OCI-LY7 (cell line): ENCODE measurements around the gene IRF2. TPM values are rescaled to one million over a fixed set of nuclear protein-coding genes. Genes with fewer than 3 reads are reported as not detected.

Experiments
- BruUV-seq: library from RNA; stranded (reverse); fragments of 400-500 nt; replicated peaks from 2 replicates; lab custom pipeline; 2021; lab: Mats Ljungman, UMichigan
- CTCF ChIA-PET: fragments of 300-600 bp; sonication (Branson Sonifier 250); formaldehyde crosslinking; loops from one replicate; lab custom pipeline; 2022; ENCODE audit warnings: antibody characterized with exemption; ENCODE audit not compliant: unreplicated experiment; lab: Charles Lee
- POLR2A ChIA-PET: fragments of 300-600 bp; sonication (Branson Sonifier 250); formaldehyde crosslinking; loops from one replicate; lab custom pipeline; 2022; ENCODE audit warnings: antibody characterized with exemption; lab: Charles Lee
- DNase-seq: peaks from one replicate; pipeline ENCODE4 v3.0.0-alpha.2; 2015; ENCODE audit warnings: low spot score
- H2AFZ ChIP-seq: fragments of 200-600 bp; sonication (generic), shearing (Covaris generic); 2 replicates; pipeline ENCODE4 v1.6.1; 2014; ENCODE audit warnings: mild to moderate bottlenecking, antibody characterized with exemption, low read length, moderate library complexity
- H3K27ac ChIP-seq: fragments of 200-600 bp; sonication (generic); 2 replicates; pipeline ENCODE4 v1.5.1; 2014; ENCODE audit warnings: mixed run types, low read depth, mild to moderate bottlenecking, moderate library complexity, low read length, inconsistent platforms; ENCODE audit not compliant: poor library complexity, severe bottlenecking
- H3K36me3 ChIP-seq: fragments of 200-600 bp; sonication (generic); 2 replicates; pipeline ENCODE4 v1.6.1; 2014; ENCODE audit warnings: mild to moderate bottlenecking, antibody characterized with exemption, low read length, moderate library complexity, mixed read lengths; ENCODE audit not compliant: insufficient read depth
- H3K4me1 ChIP-seq: fragments of 200-600 bp; sonication (generic); 2 replicates; pipeline ENCODE4 v1.5.1; 2014; ENCODE audit warnings: mild to moderate bottlenecking, low read length; ENCODE audit not compliant: insufficient read depth, poor library complexity, severe bottlenecking
- H3K4me2 ChIP-seq: fragments of 200-600 bp; sonication (generic); 2 replicates; pipeline ENCODE4 v1.6.1; 2014; ENCODE audit warnings: mild to moderate bottlenecking, low read length
- H3K4me3 ChIP-seq: fragments of 200-600 bp; sonication (generic); 2 replicates; pipeline ENCODE4 v1.5.1; 2014; ENCODE audit warnings: mild to moderate bottlenecking, low read depth, low read length; ENCODE audit not compliant: poor library complexity, severe bottlenecking
- H3K79me2 ChIP-seq: fragments of 200-600 bp; sonication (generic); 2 replicates; pipeline ENCODE4 v1.6.1; 2016; ENCODE audit warnings: low read depth, mild to moderate bottlenecking, low read length, moderate library complexity, mixed read lengths; ENCODE audit not compliant: insufficient read depth
- H3K9me2 ChIP-seq: fragments of 200-600 bp; sonication (generic); 2 replicates; pipeline ENCODE4 v1.6.1; 2016; ENCODE audit warnings: mild to moderate bottlenecking, low read length, mixed read lengths; ENCODE audit not compliant: insufficient read depth
- H3K9me3 ChIP-seq: fragments of 200-600 bp; sonication (generic); 2 replicates; pipeline ENCODE4 v1.6.1; 2014; ENCODE audit warnings: mild to moderate bottlenecking, mixed run types, low read length, mixed read lengths
- H4K20me1 ChIP-seq: fragments of 200-600 bp; sonication (generic); 2 replicates; pipeline ENCODE4 v1.6.1; 2014; ENCODE audit warnings: mild to moderate bottlenecking, antibody characterized with exemption, low read length, moderate library complexity, mixed read lengths; ENCODE audit not compliant: insufficient read depth
- EZH2phosphoT487 ChIP-seq: fragments of 200-600 bp; sonication (generic); IDR thresholded peaks from 2 replicates; pipeline ENCODE4 v1.6.1; 2018; ENCODE audit warnings: low read depth, borderline replicate concordance, mild to moderate bottlenecking, mixed run types, antibody characterized with exemption, low read length, moderate library complexity, mixed read lengths
- intact Hi-C: fragments of 100-400 bp; cut with micrococcal nuclease; formaldehyde crosslinking; loops from one replicate; pipeline ENCODE4 v1.10.0; 2022; ENCODE audit not compliant: unreplicated experiment
- total RNA-seq, 2 experiments: library from RNA; depleted of rRNA in 1 of 2; stranded (reverse); fragments of >200 nt in 1 of 2; shearing (Covaris generic) in 1 of 2; gene quantifications; 2 replicates each; pipeline ENCODE4 v1.2.3, GENCODE V29; 2014 to 2022
- TF ChIP-seq, protein P1 (sequence below): fragments of 200-600 bp; sonication (generic); conservative IDR thresholded peaks from 2 replicates; pipeline ENCODE4 v1.5.1; 2014; ENCODE audit warnings: mild to moderate bottlenecking, antibody characterized with exemption, low read length, moderate library complexity, mixed read lengths

Gene IRF2
- total RNA-seq, 2 experiments from 2014 or later = 32.3 to 37.8 TPM

DNA sequence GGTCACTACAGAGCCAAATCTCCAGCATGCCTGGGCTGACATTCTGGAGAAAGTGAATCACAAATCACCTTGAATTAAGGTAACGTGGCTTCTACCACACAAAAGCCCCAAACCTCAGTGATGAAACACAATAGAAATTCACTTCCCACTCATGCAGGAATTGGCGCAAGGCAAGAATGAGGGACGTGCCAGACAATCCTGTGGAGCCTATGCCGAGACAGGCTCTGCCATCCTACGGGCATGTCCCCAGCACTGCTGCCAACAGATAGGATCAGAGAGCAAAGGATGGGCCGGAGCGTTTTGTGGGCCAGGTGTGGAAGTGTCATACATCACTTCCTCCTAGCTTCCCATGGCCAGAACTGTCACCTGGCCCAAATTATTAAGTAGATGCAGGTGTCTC, 118.0 kb downstream of the IRF2 start:
- intact Hi-C loops = no loop called here
- TF ChIP-seq, protein P1, sequence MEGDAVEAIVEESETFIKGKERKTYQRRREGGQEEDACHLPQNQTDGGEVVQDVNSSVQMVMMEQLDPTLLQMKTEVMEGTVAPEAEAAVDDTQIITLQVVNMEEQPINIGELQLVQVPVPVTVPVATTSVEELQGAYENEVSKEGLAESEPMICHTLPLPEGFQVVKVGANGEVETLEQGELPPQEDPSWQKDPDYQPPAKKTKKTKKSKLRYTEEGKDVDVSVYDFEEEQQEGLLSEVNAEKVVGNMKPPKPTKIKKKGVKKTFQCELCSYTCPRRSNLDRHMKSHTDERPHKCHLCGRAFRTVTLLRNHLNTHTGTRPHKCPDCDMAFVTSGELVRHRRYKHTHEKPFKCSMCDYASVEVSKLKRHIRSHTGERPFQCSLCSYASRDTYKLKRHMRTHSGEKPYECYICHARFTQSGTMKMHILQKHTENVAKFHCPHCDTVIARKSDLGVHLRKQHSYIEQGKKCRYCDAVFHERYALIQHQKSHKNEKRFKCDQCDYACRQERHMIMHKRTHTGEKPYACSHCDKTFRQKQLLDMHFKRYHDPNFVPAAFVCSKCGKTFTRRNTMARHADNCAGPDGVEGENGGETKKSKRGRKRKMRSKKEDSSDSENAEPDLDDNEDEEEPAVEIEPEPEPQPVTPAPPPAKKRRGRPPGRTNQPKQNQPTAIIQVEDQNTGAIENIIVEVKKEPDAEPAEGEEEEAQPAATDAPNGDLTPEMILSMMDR = no peak
- TF ChIP-seq EZH2phosphoT487 = no peak
- Histone ChIP-seq H3K9me3 (no peaks in the 10 kb centered on the region), H3K4me1 (peaks cover 42% of the 10 kb centered on the region), H3K4me3 (no peak overlapping the region), H3K4me2 (peak overlapping the region; percentile 19; the same call in 1 of the 2 replicates), H3K36me3 (no peaks in the 10 kb centered on the region), H3K27ac (no peak overlapping the region), H4K20me1 (no peaks in the 10 kb centered on the region), H2AFZ (no peak overlapping the region), H3K9me2 (no peaks in the 10 kb centered on the region), H3K79me2 (no peaks in the 10 kb centered on the region)
- POLR2A ChIA-PET = interaction anchor here (1.1 to 2.1 kb wide), 7 partner anchors 9 to 73 kb away, joined by 3 to 20 read pairs (median 6); no protein-coding TSS in a partner anchor
- no TSS peak for BruUV-seq
- CTCF ChIA-PET = no interaction called here
- DNase-seq = no peak

DNA sequence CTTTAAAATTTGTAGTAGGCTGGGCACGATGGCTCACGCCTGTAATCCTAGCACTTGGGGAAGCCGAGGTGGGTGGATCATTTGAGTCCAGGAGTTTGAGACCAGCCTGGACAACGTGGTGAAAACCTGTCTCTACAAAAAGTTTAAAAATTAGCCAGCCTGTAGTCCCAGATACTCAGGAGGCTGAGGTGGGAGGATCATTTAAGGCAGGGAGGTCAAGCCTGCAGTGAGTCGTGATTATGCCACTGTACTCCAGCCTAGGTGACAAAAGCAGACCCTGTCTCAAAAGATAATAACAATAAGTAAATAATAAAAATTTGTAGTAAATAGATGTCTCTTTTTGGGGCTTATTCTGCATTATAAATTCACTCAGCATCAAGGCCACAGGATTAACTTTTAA, 118.5 kb downstream of the IRF2 start:
- H3K9me2 ChIP-seq = no peaks in the 10 kb centered on the region
- H3K27ac ChIP-seq = peak overlapping the region; percentile 42
- ChIA-PET POLR2A (interaction anchor here (1.1 to 2.1 kb wide), 5 partner anchors 11 to 73 kb away, joined by 3 to 8 read pairs (median 4); no protein-coding TSS in a partner anchor), CTCF (no interaction called here)
- DNase-seq = no peak
- no TSS peak for BruUV-seq
- H3K4me3 ChIP-seq = no peak overlapping the region
- no peak for TF ChIP-seq EZH2phosphoT487
- TF ChIP-seq, protein P1 = no peak
- no peaks in the 10 kb centered on the region for H4K20me1 ChIP-seq
- H3K4me2 ChIP-seq = no peak overlapping the region
- H3K36me3 ChIP-seq = no peaks in the 10 kb centered on the region
- no peaks in the 10 kb centered on the region for H3K79me2 ChIP-seq
- H3K9me3 ChIP-seq = no peaks in the 10 kb centered on the region
- intact Hi-C loops = no loop called here
- peaks cover 42% of the 10 kb centered on the region for H3K4me1 ChIP-seq
- H2AFZ ChIP-seq = no peak overlapping the region

DNA sequence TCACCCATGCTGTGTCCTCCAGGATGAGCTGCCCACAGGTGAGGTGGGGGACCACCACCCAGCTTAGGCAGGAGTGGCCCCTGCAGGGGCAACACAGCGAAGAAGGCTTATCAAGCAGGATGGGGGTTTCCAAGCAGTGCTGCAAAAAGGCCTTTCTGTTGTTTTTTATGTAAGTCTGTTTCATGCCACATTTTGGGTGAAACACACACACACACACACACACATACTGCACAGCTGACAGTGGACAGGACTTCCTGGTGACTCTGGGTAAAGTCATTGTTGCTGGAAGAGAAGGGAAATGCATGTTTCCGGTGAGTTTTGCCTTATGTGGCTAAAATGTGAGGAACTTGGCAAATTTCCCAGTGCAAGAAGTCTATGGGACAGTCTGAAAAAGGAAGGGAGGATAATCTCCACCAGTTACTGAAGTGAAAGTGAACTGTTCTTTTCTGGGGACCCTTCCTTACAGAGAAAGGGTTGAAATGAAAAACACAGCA, 119.2 kb downstream of the IRF2 start:
- Histone ChIP-seq H3K4me3 (peak overlapping the region; percentile 27), H3K9me3 (no peaks in the 10 kb centered on the region), H3K4me2 (peak overlapping the region; percentile 60), H3K36me3 (no peaks in the 10 kb centered on the region), H4K20me1 (no peaks in the 10 kb centered on the region), H3K9me2 (no peaks in the 10 kb centered on the region), H3K27ac (peak overlapping the region; percentile 42), H3K4me1 (peaks cover 42% of the 10 kb centered on the region), H2AFZ (peak overlapping the region; percentile 38; the same call in 1 of the 2 replicates), H3K79me2 (no peaks in the 10 kb centered on the region)
- no TSS peak for BruUV-seq
- DNase-seq = peak; percentile 68
- ChIA-PET POLR2A (interaction anchor here (0.7 to 1.3 kb wide), 5 partner anchors 8 to 465 kb away, joined by 3 to 6 read pairs (median 3); no protein-coding TSS in a partner anchor), CTCF (interaction anchor here (0.5 kb wide), 1 partner anchor 91 kb away, joined by 3 read pairs; no protein-coding TSS in a partner anchor)
- TF ChIP-seq, protein P1 = no peak
- no peak for TF ChIP-seq EZH2phosphoT487
- intact Hi-C loops = no loop called here
